Glutamatergic neuron (in vitro differentiated cells): ENCODE data around the gene ZNF430. TPM values are rescaled to one million over a fixed set of nuclear protein-coding genes. Genes with fewer than 3 reads are reported as not detected.

ENCODE experiments used
- DNase-seq: peaks from one replicate; pipeline ENCODE4 v3.0.0; 2022
- H3K27ac Mint-ChIP-seq: one replicate; pipeline ENCODE4 v1.8.0; 2020; ENCODE audit warnings: mild to moderate bottlenecking, mixed read lengths, inconsistent platforms; ENCODE audit not compliant: unreplicated experiment
- H3K27me3 Mint-ChIP-seq: one replicate; pipeline ENCODE4 v1.8.0; 2020; ENCODE audit warnings: mild to moderate bottlenecking, moderate library complexity, mixed read lengths, inconsistent platforms; ENCODE audit not compliant: unreplicated experiment
- H3K36me3 Mint-ChIP-seq: one replicate; pipeline ENCODE4 v1.8.0; 2020; ENCODE audit warnings: mild to moderate bottlenecking, mixed read lengths, inconsistent platforms; ENCODE audit not compliant: unreplicated experiment
- H3K4me1 Mint-ChIP-seq: one replicate; pipeline ENCODE4 v1.8.0; 2020; ENCODE audit warnings: mild to moderate bottlenecking, low read depth, mixed read lengths, inconsistent platforms; ENCODE audit not compliant: unreplicated experiment
- H3K4me3 Mint-ChIP-seq: one replicate; pipeline ENCODE4 v1.8.0; 2020; ENCODE audit warnings: mild to moderate bottlenecking, mixed read lengths, inconsistent platforms; ENCODE audit not compliant: unreplicated experiment
- H3K9me3 Mint-ChIP-seq: one replicate; pipeline ENCODE4 v1.8.0; 2020; ENCODE audit warnings: mild to moderate bottlenecking, moderate library complexity, mixed read lengths, inconsistent platforms; ENCODE audit not compliant: unreplicated experiment
- total RNA-seq: library from RNA; stranded (reverse); fragmentation: NEBNext Ultra II Directional; extraction: Animal tissue kit (Norgen Biotek cat#: 25700); gene quantifications from one replicate; pipeline ENCODE4 v1.2.1, GENCODE V29; 2021; ENCODE audit not compliant: unreplicated experiment
- TF ChIP-seq, protein P1 (sequence below): fragments of 200-600 bp; sonication (generic); IDR thresholded peaks from one replicate; pipeline ENCODE4 v1.5.0; 2021; ENCODE audit not compliant: partially characterized antibody, unreplicated experiment

ZNF430 gene
- total RNA-seq, 1 donor from 2014 or later: 19.9 TPM

DNA sequence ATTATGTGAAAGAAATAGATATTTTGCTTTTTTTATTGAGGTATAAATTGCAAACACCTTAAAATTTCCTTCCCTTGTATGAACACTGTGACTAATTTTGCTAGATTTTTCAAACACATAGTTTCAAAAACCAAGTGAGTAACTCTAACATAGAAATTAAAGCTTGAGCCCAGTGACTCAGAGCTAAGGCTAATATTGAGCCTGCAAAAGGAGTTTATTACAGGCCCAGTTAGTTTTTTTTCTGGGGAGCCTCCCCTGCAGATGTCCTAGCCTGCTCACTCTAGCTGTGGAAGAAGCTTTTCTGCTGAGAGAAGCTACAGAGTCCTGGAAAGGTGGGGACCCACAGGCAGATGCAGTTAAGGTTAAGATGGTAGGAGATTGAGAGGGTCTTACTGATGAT, 3.4 kb downstream of the ZNF430 start:
- peaks cover 5% of the 10 kb centered on the region for H3K27me3 Mint-ChIP-seq
- TF ChIP-seq, protein P1, sequence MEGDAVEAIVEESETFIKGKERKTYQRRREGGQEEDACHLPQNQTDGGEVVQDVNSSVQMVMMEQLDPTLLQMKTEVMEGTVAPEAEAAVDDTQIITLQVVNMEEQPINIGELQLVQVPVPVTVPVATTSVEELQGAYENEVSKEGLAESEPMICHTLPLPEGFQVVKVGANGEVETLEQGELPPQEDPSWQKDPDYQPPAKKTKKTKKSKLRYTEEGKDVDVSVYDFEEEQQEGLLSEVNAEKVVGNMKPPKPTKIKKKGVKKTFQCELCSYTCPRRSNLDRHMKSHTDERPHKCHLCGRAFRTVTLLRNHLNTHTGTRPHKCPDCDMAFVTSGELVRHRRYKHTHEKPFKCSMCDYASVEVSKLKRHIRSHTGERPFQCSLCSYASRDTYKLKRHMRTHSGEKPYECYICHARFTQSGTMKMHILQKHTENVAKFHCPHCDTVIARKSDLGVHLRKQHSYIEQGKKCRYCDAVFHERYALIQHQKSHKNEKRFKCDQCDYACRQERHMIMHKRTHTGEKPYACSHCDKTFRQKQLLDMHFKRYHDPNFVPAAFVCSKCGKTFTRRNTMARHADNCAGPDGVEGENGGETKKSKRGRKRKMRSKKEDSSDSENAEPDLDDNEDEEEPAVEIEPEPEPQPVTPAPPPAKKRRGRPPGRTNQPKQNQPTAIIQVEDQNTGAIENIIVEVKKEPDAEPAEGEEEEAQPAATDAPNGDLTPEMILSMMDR: no peak
- peaks cover 12% of the 10 kb centered on the region for H3K4me1 Mint-ChIP-seq
- DNase-seq: no peak
- H3K36me3 Mint-ChIP-seq: peaks cover 5% of the 10 kb centered on the region
- H3K4me3 Mint-ChIP-seq: no peak overlapping the region
- H3K27ac Mint-ChIP-seq: no peak overlapping the region
- H3K9me3 Mint-ChIP-seq: peaks cover 7% of the 10 kb centered on the region

DNA sequence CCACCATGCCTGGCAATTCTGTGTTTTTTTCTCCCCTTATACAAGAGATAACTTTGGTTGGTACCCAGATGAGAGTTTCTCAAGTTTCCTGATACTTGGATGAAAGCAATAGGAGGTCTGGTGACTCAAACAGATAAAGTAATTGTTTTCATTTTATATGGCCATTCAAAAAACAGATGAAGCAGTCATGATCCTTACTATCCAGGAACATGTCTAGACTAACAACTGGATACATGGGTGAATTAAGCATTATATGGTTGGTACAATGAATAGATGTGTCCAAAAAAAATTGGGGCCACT, 8.5 kb downstream of the ZNF430 start:
- H3K9me3 Mint-ChIP-seq: no peaks in the 10 kb centered on the region
- H3K4me1 Mint-ChIP-seq: no peaks in the 10 kb centered on the region
- H3K27ac Mint-ChIP-seq: no peak overlapping the region
- peaks cover 5% of the 10 kb centered on the region for H3K36me3 Mint-ChIP-seq
- TF ChIP-seq, protein P1: no peak
- H3K27me3 Mint-ChIP-seq: no peaks in the 10 kb centered on the region
- DNase-seq: no peak
- H3K4me3 Mint-ChIP-seq: no peak overlapping the region

DNA sequence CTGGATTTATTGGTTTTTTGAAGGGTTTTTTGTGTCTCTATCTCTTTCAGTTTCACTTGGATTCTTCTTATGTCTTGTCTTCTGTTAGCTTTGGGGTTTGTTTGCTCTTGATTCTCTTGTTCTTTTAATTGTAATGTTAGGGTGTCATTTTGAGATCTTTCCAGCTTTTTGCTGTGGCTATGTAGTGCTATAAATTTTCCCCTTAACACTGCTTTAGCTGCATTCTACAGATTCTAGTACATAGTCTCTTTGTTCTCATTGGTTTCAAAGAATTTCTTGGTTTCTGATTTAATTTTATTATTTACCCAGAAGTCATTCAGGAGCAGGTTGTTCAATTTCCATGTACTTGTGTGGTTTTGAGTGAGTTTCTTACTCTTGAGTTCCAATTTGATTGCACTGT, 24.6 kb downstream of the ZNF430 start:
- H3K36me3 Mint-ChIP-seq: peaks cover 42% of the 10 kb centered on the region
- no peaks in the 10 kb centered on the region for H3K27me3 Mint-ChIP-seq
- TF ChIP-seq, protein P1: no peak
- H3K4me3 Mint-ChIP-seq: no peak overlapping the region
- peaks cover 17% of the 10 kb centered on the region for H3K9me3 Mint-ChIP-seq
- no peak overlapping the region for H3K27ac Mint-ChIP-seq
- DNase-seq: no peak
- H3K4me1 Mint-ChIP-seq: no peaks in the 10 kb centered on the region

DNA sequence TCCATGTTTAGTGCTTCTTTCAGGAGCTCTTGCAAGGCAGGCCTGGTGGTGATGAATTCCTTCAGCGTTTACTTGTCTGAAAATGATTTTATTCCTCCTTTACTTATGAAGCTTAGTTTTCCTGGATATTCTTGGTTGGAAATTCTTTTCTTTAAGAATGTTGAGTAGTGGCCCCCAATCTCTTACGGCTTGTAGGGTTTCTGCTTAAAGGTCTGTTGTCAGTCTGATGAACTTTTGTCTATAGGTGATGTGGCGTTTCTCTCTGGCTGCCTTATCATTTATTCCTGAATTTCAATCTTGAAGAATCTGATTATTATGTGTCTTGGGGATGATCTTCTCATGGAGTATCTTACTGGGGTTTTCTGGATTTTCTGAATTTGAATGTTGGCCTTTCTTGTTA, 26.0 kb downstream of the ZNF430 start:
- no peak overlapping the region for H3K27ac Mint-ChIP-seq
- H3K27me3 Mint-ChIP-seq: no peaks in the 10 kb centered on the region
- H3K36me3 Mint-ChIP-seq: peaks cover 42% of the 10 kb centered on the region
- TF ChIP-seq, protein P1: no peak
- H3K4me3 Mint-ChIP-seq: no peak overlapping the region
- no peak for DNase-seq
- H3K9me3 Mint-ChIP-seq: peaks cover 17% of the 10 kb centered on the region
- H3K4me1 Mint-ChIP-seq: no peaks in the 10 kb centered on the region

DNA sequence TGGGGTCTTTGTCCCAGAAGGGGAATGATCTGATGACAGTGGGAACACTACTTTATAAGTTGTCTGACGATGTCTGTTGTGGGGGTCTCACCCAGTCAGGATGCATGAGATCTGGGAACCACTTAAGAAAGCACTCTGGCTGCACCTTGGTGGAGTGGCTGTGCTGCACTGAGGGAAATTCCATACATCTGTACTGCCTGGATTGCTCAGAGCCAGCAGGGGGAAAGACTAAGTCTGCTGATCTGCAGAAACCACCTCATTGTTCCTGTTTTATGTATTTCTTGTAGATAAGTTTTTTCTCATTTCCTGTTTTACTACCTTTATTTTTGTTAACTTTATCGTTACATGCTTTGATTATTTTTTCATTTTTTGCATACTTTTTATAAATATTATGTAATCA, 27.3 kb downstream of the ZNF430 start:
- Mint-ChIP-seq H3K9me3 (peaks cover 16% of the 10 kb centered on the region), H3K27ac (peak overlapping the region; percentile 68), H3K27me3 (no peaks in the 10 kb centered on the region), H3K4me1 (no peaks in the 10 kb centered on the region), H3K4me3 (no peak overlapping the region), H3K36me3 (peaks cover 42% of the 10 kb centered on the region)
- TF ChIP-seq, protein P1: no peak
- DNase-seq: no peak
